Inferior parietal cortex (tissue), 1 donor: ENCODE data around the gene SNCB.

Experiments used
- DNase-seq: peaks from one replicate; pipeline ENCODE4 v3.0.0-alpha.2; 2016; ENCODE audit errors: extremely low spot score

The SNCB gene

GRCh38 chr5:176644878-176645670, 14.7 kb upstream of the SNCB start:
- DNase-seq: no peak

GRCh38 chr5:176644294-176644693, 14.0 kb upstream of the SNCB start:
- no peak for DNase-seq

- DNase-seq: no peak
Observed at GRCh38 chr5:176643491-176644219, 13.3 kb upstream of the SNCB start.

- no peak for DNase-seq
Observed at GRCh38 chr5:176642675-176643490, 12.5 kb upstream of the SNCB start.

- no peak for DNase-seq
Observed at GRCh38 chr5:176640616-176641015, 10.3 kb upstream of the SNCB start.

GRCh38 chr5:176639981-176640380, 9.6 kb upstream of the SNCB start:
- no peak for DNase-seq

- no peak for DNase-seq
Observed at GRCh38 chr5:176639208-176639607, 8.9 kb upstream of the SNCB start.

- no peak for DNase-seq
Observed at GRCh38 chr5:176638437-176638836, 8.1 kb upstream of the SNCB start.

- DNase-seq: no peak
Observed at GRCh38 chr5:176637556-176637955, 7.2 kb upstream of the SNCB start.

GRCh38 chr5:176636426-176636825, 6.1 kb upstream of the SNCB start:
- no peak for DNase-seq

GRCh38 chr5:176633598-176633997, 3.3 kb upstream of the SNCB start:
- no peak for DNase-seq

GRCh38 chr5:176632745-176633144, 2.4 kb upstream of the SNCB start:
- no peak for DNase-seq

- DNase-seq: no peak
Observed at GRCh38 chr5:176631383-176632200, 1.3 kb upstream of the SNCB start.

GRCh38 chr5:176630681-176631222, 418 bp upstream of the SNCB start:
- DNase-seq: no peak

- DNase-seq: no peak
Observed at GRCh38 chr5:176629317-176629852, 949 bp downstream of the SNCB start.

GRCh38 chr5:176628406-176629228, 1.7 kb downstream of the SNCB start:
- DNase-seq: no peak

GRCh38 chr5:176627582-176627981, 2.8 kb downstream of the SNCB start:
- DNase-seq: no peak

- DNase-seq: no peak
Observed at GRCh38 chr5:176626876-176627236, 3.5 kb downstream of the SNCB start.

- no peak for DNase-seq
Observed at GRCh38 chr5:176625966-176626875, 4.1 kb downstream of the SNCB start.
